ENCODE data around the gene GREM2. TPM values are rescaled to one million over a fixed set of nuclear protein-coding genes. Genes with fewer than 3 reads are reported as not detected.

GREM2 gene
- 0.10 TPM in 1 of 2 replicates, not detected in the other for total RNA-seq (2022)
- percentile 13 among the genes with signal in this experiment for Bru-seq, nascent RNA
- percentile 10 among the genes with signal in this experiment for BruChase-seq, experiment 1, labeled RNA remaining after a 6-hour chase
- BruChase-seq, experiment 2, labeled RNA remaining after a 2-hour chase = percentile 10 among the genes with signal in this experiment
- long read RNA-seq = 0 reads

GRCh38 chr1:240611619-240612480 lies at the start of gene GREM2:
Gene GREM2 (minus strand): TSS chr1:240612155. CDS start chr1:240493475, 118,680 bp downstream.
- intact Hi-C loops (cut with micrococcal nuclease) = no loop called here
- H3K4me1 Mint-ChIP-seq (ENCODE audit: insufficient read depth, unreplicated experiment) = peaks cover 15% of the 10 kb centered on the region
- POLR2A ChIA-PET = interaction anchor here (0.5 to 0.7 kb wide), 4 partner anchors 13 to 192 kb away, joined by 3 read pairs; no protein-coding TSS in a partner anchor

DNA sequence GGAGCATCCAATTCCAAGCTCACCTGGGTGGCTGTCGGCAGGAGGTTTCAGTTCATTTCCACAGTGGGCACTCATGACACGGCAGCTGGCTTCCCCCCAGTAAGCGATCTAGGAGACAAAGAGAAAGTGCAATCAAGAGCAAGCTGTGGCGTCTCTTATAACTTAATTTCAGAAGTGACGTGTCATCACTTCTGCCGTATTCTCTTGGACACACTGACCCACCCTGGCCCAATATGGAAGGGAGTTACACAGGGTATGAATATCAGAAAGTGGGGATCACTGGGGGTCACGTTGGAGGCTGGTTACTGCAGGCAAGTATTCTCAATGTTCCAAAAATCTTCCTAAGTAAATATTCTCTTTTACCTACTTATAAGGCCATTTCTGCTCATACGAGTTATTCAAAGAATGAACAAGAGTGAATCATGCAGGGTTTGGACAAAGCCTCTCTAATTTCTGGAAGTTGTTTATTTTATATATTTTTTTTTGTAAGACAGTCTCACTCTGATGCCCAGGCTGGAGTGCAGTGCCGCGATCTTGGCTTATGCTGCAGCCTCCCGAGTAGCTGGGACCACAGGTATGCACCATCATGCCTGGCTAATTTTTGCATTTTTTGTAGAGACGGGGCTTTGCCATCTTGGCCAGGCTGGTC lies 46.5 kb upstream of the GREM2 start:
- intact Hi-C loops (cut with micrococcal nuclease) = no loop called here
- Mint-ChIP-seq H3K9me3 (ENCODE audit: unreplicated experiment) (no peaks in the 10 kb centered on the region), H3K4me3 (ENCODE audit: unreplicated experiment) (no peak overlapping the region), H3K27ac (ENCODE audit: low read depth, unreplicated experiment) (no peak overlapping the region), H3K27me3 (ENCODE audit: insufficient read depth, unreplicated experiment) (no peaks in the 10 kb centered on the region), H3K36me3 (ENCODE audit: insufficient read depth, unreplicated experiment) (no peaks in the 10 kb centered on the region), H3K4me1 (ENCODE audit: insufficient read depth, unreplicated experiment) (no peaks in the 10 kb centered on the region)
- no peak for DNase-seq (ENCODE audit: unreplicated experiment)
- ChIA-PET CTCF (interaction anchor here (0.9 to 1.7 kb wide), 4 partner anchors 33 to 635 kb away, joined by 3 to 4 read pairs (median 4); no protein-coding TSS in a partner anchor), POLR2A (no interaction called here)
- BruUV-seq (replicated peaks) = no TSS peak
- no peak for TF ChIP-seq CTCF (IDR thresholded peaks at IDR 0.05; ENCODE audit: unreplicated experiment)

More at GRCh38 chr1:240611619-240612480, at the start of gene GREM2:
- no TSS peak for BruUV-seq (replicated peaks)
- Mint-ChIP-seq H3K27me3 (ENCODE audit: insufficient read depth, unreplicated experiment) (no peaks in the 10 kb centered on the region), H3K36me3 (ENCODE audit: insufficient read depth, unreplicated experiment) (no peaks in the 10 kb centered on the region), H3K27ac (ENCODE audit: low read depth, unreplicated experiment) (peak within 1 kb of the TSS; percentile 59), H3K9me3 (ENCODE audit: unreplicated experiment) (no peaks in the 10 kb centered on the region), H3K4me3 (ENCODE audit: unreplicated experiment) (peak within 1 kb of the TSS; percentile 86)
- peak; percentile 72 for DNase-seq (ENCODE audit: unreplicated experiment)
- CTCF ChIA-PET = interaction anchor here (0.6 to 3.1 kb wide), 14 partner anchors 9 to 445 kb away, joined by 3 to 22 read pairs (median 4); no protein-coding TSS in a partner anchor
- TF ChIP-seq CTCF (IDR thresholded peaks at IDR 0.05; ENCODE audit: unreplicated experiment) = no peak

GRCh38 chr1:240656531-240656930 lies 44.6 kb upstream of the GREM2 start:
- H3K4me3 Mint-ChIP-seq (ENCODE audit: unreplicated experiment) = no peak overlapping the region
- H3K36me3 Mint-ChIP-seq (ENCODE audit: insufficient read depth, unreplicated experiment) = no peaks in the 10 kb centered on the region
- DNase-seq (ENCODE audit: unreplicated experiment) = no peak
- no peaks in the 10 kb centered on the region for H3K27me3 Mint-ChIP-seq (ENCODE audit: insufficient read depth, unreplicated experiment)
- intact Hi-C loops (cut with micrococcal nuclease) = no loop called here
- no TSS peak for BruUV-seq (replicated peaks)
- TF ChIP-seq CTCF (IDR thresholded peaks at IDR 0.05; ENCODE audit: unreplicated experiment) = no peak
- H3K27ac Mint-ChIP-seq (ENCODE audit: low read depth, unreplicated experiment) = no peak overlapping the region
- no peaks in the 10 kb centered on the region for H3K9me3 Mint-ChIP-seq (ENCODE audit: unreplicated experiment)
- CTCF ChIA-PET = no interaction called here
- POLR2A ChIA-PET = interaction anchor here (0.7 kb wide), 1 partner anchor 14 kb away, joined by 3 read pairs; no protein-coding TSS in a partner anchor
- H3K4me1 Mint-ChIP-seq (ENCODE audit: insufficient read depth, unreplicated experiment) = peaks cover 4% of the 10 kb centered on the region

DNA sequence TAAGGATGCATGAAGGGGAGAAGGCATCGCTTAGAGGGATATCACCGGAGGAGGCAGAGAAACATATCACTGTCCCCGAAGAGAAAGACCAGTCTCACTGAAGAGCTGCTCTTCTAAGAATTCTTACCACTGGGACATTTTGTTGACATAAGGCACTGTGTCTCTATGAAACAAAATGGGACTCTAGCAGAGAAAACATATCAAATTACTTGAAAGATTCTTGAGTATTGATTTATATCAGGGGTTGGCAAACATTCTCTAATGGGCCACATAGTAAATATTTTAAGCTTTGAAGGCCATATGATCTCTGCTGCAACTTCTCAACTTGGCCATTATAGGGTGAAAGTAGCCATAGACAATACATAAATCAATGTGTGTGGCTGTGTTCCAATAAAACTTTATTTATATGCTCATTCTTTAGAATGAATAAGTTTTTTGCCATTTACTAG lies 41.0 kb upstream of the GREM2 start:
- ChIA-PET POLR2A (no interaction called here), CTCF (interaction anchor here (1.1 kb wide), 1 partner anchor 38 kb away, joined by 4 read pairs; no protein-coding TSS in a partner anchor)
- Mint-ChIP-seq H3K27me3 (ENCODE audit: insufficient read depth, unreplicated experiment) (no peaks in the 10 kb centered on the region), H3K4me1 (ENCODE audit: insufficient read depth, unreplicated experiment) (peaks cover 4% of the 10 kb centered on the region), H3K27ac (ENCODE audit: low read depth, unreplicated experiment) (no peak overlapping the region), H3K4me3 (ENCODE audit: unreplicated experiment) (no peak overlapping the region), H3K9me3 (ENCODE audit: unreplicated experiment) (no peaks in the 10 kb centered on the region), H3K36me3 (ENCODE audit: insufficient read depth, unreplicated experiment) (no peaks in the 10 kb centered on the region)
- no peak for TF ChIP-seq CTCF (IDR thresholded peaks at IDR 0.05; ENCODE audit: unreplicated experiment)
- intact Hi-C loops (cut with micrococcal nuclease) = no loop called here
- no TSS peak for BruUV-seq (replicated peaks)
- DNase-seq (ENCODE audit: unreplicated experiment) = no peak

Measured in MCF 10A (cell line).